Neural crest cell (in vitro differentiated cells): ENCODE measurements around the gene SNX19. TPM values are rescaled to one million over a fixed set of nuclear protein-coding genes. Genes with fewer than 3 reads are reported as not detected.

Experiments used
- DNase-seq: peaks from one replicate; pipeline ENCODE4 v3.0.0; 2021; ENCODE audit warnings: low read depth, mixed read lengths, low spot score
- H3K27ac Mint-ChIP-seq: one replicate; pipeline ENCODE4 v1.8.0; 2021; ENCODE audit warnings: mild to moderate bottlenecking, mixed read lengths; ENCODE audit not compliant: unreplicated experiment
- H3K27me3 Mint-ChIP-seq: 2 replicates; pipeline ENCODE4 v1.8.0; 2021; ENCODE audit warnings: low read depth, mild to moderate bottlenecking, mixed read lengths
- H3K36me3 Mint-ChIP-seq: 2 replicates; pipeline ENCODE4 v1.8.0; 2021; ENCODE audit warnings: low read depth, mild to moderate bottlenecking, mixed read lengths
- H3K4me1 Mint-ChIP-seq: 2 replicates; pipeline ENCODE4 v1.8.0; 2021; ENCODE audit warnings: mixed read lengths
- H3K4me3 Mint-ChIP-seq: one replicate; pipeline ENCODE4 v1.8.0; 2021; ENCODE audit warnings: mild to moderate bottlenecking, mixed read lengths
- H3K9me3 Mint-ChIP-seq: 2 replicates; pipeline ENCODE4 v1.8.0; 2021; ENCODE audit warnings: mixed read lengths
- total RNA-seq: library from RNA; stranded (reverse); gene quantifications from 2 replicates; pipeline ENCODE4 v1.2.1, GENCODE V29; 2021
- TF ChIP-seq, protein P1 (sequence below): fragments of 200-600 bp; sonication (generic); conservative IDR thresholded peaks from 2 replicates; pipeline ENCODE4 v1.5.0; 2021; ENCODE audit warnings: antibody characterized with exemption, mild to moderate bottlenecking

The SNX19 gene
- total RNA-seq, 1 donor from 2014 or later = 45.0 TPM

DNA sequence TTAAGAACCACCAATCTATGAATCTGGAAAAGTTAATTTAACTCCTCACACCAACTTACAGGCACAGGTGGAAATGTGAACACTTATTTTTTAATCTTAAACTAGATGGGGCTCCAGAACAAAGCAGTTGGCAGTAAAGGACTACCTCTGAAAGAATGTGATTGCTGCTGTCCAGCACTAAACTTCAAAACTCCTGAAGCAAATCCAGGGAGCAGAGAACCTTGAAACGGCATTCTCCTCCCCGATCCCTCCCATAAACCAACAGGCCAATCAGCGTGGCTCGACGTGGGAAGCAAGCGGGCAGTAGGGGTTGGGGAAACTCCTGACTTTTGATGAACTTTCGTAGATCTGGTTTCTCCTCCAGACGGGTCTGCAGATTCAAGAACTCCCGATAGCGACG is 5.0 kb downstream of the SNX19 start:
- Mint-ChIP-seq H3K27me3 (no peaks in the 10 kb centered on the region), H3K4me3 (peak overlapping the region; percentile 8), H3K4me1 (peaks cover 9% of the 10 kb centered on the region), H3K9me3 (no peaks in the 10 kb centered on the region), H3K27ac (no peak overlapping the region), H3K36me3 (peaks cover 11% of the 10 kb centered on the region)
- no peak for DNase-seq
- TF ChIP-seq, protein P1, sequence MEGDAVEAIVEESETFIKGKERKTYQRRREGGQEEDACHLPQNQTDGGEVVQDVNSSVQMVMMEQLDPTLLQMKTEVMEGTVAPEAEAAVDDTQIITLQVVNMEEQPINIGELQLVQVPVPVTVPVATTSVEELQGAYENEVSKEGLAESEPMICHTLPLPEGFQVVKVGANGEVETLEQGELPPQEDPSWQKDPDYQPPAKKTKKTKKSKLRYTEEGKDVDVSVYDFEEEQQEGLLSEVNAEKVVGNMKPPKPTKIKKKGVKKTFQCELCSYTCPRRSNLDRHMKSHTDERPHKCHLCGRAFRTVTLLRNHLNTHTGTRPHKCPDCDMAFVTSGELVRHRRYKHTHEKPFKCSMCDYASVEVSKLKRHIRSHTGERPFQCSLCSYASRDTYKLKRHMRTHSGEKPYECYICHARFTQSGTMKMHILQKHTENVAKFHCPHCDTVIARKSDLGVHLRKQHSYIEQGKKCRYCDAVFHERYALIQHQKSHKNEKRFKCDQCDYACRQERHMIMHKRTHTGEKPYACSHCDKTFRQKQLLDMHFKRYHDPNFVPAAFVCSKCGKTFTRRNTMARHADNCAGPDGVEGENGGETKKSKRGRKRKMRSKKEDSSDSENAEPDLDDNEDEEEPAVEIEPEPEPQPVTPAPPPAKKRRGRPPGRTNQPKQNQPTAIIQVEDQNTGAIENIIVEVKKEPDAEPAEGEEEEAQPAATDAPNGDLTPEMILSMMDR = no peak

DNA sequence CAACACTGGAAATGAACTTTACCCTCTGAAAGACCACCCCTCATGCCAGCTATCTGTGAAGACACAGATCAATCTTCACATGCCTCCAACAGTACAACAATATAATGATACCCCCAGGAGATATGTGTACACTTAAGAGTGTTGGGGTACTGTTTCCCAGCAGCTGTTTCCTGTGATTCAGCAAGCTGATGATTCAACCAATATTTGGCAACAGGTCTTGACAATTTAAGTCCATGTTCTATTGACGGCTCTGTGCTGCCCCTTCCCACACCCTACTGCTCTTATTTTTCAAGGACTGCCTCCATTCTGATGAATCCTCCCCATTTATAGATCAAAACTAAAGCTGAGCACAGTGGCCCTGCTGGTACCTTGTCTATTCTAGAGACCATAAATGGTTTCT is 6.6 kb downstream of the SNX19 start:
- H3K36me3 Mint-ChIP-seq = peaks cover 15% of the 10 kb centered on the region
- no peak overlapping the region for H3K4me3 Mint-ChIP-seq
- no peaks in the 10 kb centered on the region for H3K9me3 Mint-ChIP-seq
- no peak overlapping the region for H3K27ac Mint-ChIP-seq
- H3K27me3 Mint-ChIP-seq = no peaks in the 10 kb centered on the region
- DNase-seq = no peak
- TF ChIP-seq, protein P1 = no peak
- peaks cover 9% of the 10 kb centered on the region for H3K4me1 Mint-ChIP-seq

DNA sequence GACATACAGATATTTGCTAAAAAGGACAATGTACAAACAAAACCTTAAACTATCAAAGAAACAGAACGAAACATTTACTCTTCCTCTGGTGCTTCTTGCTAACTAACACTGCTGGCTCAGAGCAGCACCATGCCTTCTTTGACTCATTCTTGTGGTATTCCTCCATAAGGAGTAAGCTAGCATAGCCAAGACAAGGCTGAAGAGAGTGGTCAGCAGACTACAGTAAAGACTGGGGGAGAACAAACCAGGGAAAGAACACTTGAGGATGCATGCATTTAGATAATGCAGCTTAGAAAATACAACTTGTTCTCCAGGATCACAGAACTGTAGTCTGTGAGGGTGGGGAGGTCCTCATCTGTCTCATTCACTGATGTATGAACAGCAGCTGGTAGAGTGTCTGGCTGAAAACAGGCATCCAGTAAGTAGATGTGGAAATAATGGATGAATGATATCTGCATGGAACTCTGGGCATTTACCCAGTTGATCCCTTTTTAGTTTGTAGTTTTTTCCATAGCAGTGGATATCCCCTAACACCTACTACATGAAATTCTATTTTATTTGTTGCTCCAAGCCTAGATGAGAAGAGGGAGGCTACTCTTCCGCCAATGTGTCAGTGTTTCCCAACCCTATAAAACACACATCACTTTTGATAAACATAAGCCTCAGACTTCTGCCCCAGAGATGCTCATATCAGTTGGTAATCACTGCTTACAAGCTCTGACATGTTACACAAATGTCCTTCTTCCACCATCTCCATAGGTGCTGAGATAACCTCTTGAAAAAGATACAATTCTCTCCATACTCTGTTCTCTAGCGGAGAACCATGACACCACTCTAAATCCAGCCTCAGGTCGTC is 7.3 kb downstream of the SNX19 start:
- DNase-seq = no peak
- no peak overlapping the region for H3K27ac Mint-ChIP-seq
- H3K27me3 Mint-ChIP-seq = no peaks in the 10 kb centered on the region
- peaks cover 17% of the 10 kb centered on the region for H3K36me3 Mint-ChIP-seq
- H3K4me3 Mint-ChIP-seq = no peak overlapping the region
- H3K4me1 Mint-ChIP-seq = peaks cover 9% of the 10 kb centered on the region
- TF ChIP-seq, protein P1 = no peak
- no peaks in the 10 kb centered on the region for H3K9me3 Mint-ChIP-seq

DNA sequence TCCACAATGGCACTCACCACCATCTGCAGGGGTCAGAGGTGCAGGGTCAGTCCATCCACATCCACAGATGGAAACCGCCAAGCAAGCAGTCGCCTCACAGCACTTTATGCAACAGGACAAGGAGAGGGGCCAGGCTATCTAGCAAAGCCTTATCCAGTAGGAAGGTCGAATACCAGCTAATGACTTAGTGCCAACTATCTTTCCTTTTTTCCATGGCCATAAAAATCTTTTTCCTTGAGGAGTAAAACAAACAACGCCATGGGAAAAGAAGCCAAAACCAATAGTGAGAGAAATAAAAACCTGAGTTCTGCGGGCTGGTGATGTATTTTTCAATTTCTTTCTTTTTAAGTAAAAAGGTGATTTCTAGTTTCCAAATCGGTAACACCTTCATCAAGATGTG is 8.2 kb downstream of the SNX19 start:
- TF ChIP-seq, protein P1 = no peak
- H3K27ac Mint-ChIP-seq = no peak overlapping the region
- H3K9me3 Mint-ChIP-seq = no peaks in the 10 kb centered on the region
- H3K4me1 Mint-ChIP-seq = peaks cover 4% of the 10 kb centered on the region
- H3K27me3 Mint-ChIP-seq = no peaks in the 10 kb centered on the region
- H3K36me3 Mint-ChIP-seq = peaks cover 12% of the 10 kb centered on the region
- no peak for DNase-seq
- no peak overlapping the region for H3K4me3 Mint-ChIP-seq

DNA sequence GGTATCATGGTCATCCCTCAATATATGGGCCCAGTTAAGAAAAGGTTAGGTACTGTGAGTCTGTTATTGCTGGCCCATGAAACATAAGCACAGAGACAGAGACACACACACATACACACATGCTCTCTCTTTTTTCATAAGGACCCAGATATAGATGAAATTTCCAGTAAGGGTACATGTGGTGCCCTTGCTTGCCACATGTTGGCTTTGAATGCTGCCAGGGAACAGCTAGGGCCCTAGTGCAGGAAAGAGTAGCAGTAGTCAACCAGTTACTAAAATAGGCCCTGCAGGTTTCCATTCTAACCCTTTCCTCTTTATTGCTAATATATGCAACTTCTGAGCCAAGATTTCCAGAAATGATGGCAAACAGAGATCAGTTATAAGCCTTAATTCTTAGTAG is 9.1 kb downstream of the SNX19 start:
- TF ChIP-seq, protein P1 = no peak
- Mint-ChIP-seq H3K9me3 (no peaks in the 10 kb centered on the region), H3K36me3 (peaks cover 9% of the 10 kb centered on the region), H3K4me1 (peaks cover 1% of the 10 kb centered on the region), H3K27me3 (no peaks in the 10 kb centered on the region), H3K27ac (no peak overlapping the region), H3K4me3 (no peak overlapping the region)
- DNase-seq = no peak
